H54 (cell line): ENCODE data around the gene ZNF14.
"Not testable (repeated sequence)": the region's sequence is repeated elsewhere in the genome, so short reads cannot be mapped to it uniquely, and the experiment has no call there.

Source experiments
- DNase-seq: peaks from one replicate; pipeline ENCODE4 v3.0.0; 2011; ENCODE audit warnings: low spot score, mixed read lengths; ENCODE audit not compliant: insufficient read length
- FAIRE-seq: peaks from 3 replicates; lab custom pipeline; 2011; peaks lifted over from hg19 to GRCh38; lab: Jason Lieb, UNC
- POLR2A ChIP-seq: IDR thresholded peaks from 2 replicates; pipeline ENCODE4 v1.6.1; 2011; ENCODE audit warnings: low read depth, mild to moderate bottlenecking, low read length

ZNF14 gene

DNA sequence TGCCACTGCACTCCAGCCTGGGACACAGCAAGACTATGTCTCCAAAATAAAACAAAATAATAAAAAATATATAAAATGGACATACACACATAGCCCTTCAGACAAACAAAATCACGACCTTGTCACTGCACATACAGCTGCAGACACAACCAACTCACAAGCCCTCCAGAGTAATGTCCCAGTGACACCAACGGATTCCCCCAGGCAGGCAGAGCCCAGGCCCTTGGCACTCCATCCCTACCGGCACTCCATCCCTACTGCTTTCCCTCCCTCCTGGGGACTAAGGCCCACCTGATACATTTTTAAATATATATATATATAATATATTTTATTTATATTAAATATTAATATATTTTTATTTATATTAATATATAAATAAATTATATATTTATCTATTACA is 45.8 kb downstream of the ZNF14 start:
- FAIRE-seq (no peak), DNase-seq (no peak)
- no peak for TF ChIP-seq POLR2A

DNA sequence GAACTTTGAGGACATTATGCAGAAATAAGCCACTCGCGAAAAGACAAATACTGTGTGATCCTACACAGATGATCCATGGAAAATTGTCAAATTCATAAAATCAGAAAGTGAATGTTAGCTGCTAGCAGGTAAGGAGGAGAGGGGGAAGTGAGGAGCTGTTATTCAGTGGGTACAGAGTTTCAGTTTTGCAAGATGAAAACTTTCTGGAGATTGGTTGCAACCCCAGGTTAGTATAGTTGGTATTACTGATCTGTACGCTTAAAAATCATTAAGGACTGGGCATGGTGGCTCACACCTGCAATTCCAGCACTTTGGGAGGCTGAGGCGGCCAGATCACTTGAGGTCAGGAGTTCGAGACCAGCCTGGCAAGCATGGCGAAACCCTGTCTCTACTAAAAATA is 46.3 kb downstream of the ZNF14 start:
- no peak for FAIRE-seq

DNA sequence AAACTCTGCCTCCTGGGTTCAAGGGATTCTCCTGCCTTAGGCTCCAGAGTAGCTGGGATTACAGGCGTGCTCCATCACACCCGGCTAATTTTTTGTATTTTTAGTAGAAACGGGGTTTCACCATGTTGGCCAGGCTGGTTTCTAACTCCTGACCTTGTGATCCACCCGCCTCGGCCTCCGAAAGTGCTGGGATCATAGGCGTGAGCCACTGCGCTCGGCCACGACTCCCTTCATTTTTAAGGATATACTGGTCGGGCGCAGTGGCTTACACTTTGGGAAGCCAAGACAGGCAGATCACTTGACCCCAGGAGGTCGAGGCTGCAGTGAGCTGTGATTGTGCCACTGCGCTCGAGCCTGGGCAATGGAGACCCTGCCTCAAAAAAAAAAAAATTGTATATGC is 46.8 kb downstream of the ZNF14 start:
- not testable (repeated sequence) for FAIRE-seq, DNase-seq

More for the DNA sequence above, 46.3 kb downstream of the ZNF14 start:
- DNase-seq: no peak
- TF ChIP-seq POLR2A: no peak

DNA sequence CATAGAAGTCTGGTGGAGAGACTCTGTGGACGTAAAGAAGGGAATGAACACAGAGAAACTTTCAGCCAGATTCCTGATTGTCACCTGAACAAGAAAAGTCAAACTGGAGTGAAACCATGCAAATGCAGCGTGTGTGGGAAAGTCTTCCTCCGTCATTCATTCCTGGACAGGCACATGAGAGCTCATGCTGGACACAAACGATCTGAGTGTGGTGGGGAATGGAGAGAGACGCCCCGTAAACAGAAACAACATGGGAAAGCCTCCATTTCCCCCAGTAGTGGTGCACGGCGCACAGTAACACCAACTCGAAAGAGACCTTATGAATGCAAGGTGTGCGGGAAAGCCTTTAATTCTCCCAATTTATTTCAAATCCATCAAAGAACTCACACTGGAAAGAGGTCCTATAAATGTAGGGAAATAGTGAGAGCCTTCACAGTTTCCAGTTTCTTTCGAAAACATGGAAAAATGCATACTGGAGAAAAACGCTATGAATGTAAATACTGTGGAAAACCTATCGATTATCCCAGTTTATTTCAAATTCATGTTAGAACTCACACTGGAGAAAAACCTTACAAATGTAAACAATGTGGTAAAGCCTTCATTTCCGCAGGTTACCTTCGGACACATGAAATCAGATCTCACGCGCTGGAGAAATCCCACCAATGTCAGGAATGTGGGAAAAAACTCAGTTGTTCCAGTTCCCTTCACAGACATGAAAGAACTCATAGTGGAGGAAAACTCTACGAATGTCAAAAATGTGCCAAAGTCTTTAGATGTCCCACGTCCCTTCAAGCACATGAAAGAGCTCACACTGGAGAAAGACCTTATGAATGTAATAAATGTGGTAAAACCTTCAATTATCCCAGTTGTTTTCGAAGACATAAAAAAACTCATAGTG is 53.5 kb downstream of the ZNF14 start:
- no peak for TF ChIP-seq POLR2A
- FAIRE-seq (no peak), DNase-seq (no peak)

DNA sequence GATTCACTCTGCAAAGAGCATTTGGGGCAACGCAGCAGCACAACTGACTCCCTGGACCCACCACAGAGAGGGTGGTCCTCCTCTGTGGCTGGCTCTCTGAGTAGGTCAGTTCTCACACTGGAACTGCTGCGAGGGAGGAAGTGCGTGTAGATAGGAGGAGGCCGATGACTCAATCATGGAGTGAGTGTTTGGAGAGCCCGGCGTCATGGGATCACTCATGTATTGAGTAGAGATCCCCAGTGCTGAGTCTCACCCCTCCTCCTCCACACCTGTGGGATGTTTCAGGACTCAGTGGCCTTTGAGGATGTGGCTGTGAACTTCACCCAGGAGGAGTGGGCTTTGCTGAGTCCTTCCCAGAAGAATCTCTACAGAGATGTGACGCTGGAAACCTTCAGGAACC is 55.3 kb downstream of the ZNF14 start:
- FAIRE-seq (no peak), DNase-seq (no peak)
- TF ChIP-seq POLR2A: no peak

DNA sequence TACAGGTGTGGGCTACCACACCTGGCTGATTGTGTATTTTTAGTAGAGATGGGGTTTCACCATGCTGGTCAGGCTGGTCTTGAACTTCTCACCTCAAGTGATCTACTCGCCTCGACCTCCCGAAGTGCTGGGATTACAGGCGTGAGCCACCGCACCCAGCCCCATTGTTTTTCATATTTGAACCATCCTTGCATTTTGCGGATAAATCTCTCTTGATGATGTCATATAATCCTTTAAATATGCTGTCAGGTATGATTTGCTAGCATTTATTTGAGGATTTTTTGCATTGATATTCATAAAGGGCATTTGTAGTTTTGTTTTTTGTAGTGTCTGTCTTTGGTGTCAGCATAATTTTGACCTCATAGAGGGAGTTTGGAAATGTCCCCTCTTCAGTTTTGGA is 58.6 kb downstream of the ZNF14 start:
- no peak for DNase-seq
- no peak for TF ChIP-seq POLR2A
- FAIRE-seq: no peak

DNA sequence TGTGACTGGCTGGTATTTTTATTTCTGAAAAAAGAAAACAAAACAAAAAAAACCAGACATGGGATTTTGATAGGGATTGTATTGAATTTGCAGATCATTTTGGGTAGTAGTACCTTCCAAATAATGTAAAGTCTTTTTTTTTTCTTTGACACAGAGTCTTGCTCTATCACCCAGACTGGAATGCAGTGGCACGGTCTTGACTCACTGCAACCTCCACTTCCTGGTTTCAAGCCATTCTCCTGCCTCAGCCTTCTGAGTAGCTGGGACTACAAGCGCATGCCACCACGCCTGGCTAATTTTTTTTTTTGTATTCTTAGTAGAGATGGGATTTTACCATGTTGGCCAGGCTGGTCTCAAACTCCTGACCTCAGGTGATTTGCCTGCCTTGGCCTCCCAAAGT is 60.1 kb downstream of the ZNF14 start:
- DNase-seq (no peak), FAIRE-seq (no peak)
- TF ChIP-seq POLR2A: no peak

DNA sequence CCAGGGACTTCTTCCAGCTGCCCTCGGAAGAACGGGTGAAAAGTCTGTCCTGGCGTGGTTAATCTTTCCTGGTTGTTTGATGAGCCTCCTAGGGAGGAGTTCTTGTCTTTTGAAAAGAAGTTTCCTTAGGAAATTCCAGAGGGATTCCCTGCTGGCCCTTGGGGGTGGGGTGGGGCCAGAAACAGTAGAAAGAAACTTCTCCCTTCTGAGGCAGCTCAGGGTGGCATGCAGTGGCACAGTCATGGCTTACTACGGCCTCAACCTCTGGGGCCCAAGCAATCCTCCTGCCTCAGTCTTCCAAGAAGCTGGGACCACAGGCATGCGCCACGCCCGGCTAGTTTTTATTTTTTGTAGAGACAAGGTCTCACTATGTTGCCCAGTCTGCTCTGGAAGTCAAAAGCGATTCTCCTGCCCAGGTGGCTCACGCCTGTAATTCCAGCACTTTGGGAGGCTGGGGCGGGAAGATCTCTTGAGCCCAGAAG is 62.8 kb downstream of the ZNF14 start:
- FAIRE-seq (no peak), DNase-seq (no peak)
- no peak for TF ChIP-seq POLR2A

DNA sequence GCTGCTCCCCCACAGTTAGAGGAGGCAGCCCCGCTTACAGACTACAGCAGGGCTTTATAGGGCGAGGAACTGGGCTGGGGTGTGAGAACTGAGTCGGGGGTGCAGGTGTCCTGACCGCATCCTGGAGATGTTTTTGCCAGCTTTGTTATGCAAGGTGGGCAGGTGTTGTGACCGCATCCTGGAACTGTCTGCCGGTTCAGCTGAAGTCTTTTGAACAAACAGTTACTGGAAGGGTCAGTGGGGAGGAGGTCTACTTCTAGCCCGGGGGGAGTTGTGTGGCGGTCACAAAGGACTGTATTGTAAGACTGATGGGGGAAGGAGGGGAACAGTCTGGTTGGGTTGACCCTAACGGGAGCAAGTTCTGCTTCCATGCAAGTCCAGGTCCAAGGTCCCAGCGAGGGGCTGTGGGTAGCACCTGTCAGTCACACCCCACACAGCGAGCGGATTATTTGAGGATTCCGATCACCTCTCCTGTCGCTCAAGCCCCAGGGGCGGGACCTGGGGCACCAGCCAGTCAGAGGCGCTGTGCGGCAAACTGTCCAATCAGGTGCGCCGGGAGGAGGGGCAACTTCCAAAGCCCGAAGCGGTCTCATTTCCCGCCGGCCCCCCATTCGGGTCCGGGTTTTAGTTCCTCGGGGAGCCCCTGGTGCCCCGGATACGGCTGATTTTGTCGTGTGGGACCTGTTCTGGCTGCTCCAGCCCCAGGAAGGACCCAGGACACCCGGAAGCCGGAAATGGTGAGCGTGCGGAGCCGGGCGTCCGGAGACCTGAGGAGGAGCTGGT is 64.5 kb downstream of the ZNF14 start, which contains the start of gene ZNF101:
Gene ZNF101 (plus strand): TSS at position 610 of the 783 bp plus-strand sequence. CDS start 125 bp downstream, at position 735.
- DNase-seq (peak; percentile 86), FAIRE-seq (peak; percentile 6)
- peak; percentile 56; the same call in 1 of the 2 replicates for TF ChIP-seq POLR2A

DNA sequence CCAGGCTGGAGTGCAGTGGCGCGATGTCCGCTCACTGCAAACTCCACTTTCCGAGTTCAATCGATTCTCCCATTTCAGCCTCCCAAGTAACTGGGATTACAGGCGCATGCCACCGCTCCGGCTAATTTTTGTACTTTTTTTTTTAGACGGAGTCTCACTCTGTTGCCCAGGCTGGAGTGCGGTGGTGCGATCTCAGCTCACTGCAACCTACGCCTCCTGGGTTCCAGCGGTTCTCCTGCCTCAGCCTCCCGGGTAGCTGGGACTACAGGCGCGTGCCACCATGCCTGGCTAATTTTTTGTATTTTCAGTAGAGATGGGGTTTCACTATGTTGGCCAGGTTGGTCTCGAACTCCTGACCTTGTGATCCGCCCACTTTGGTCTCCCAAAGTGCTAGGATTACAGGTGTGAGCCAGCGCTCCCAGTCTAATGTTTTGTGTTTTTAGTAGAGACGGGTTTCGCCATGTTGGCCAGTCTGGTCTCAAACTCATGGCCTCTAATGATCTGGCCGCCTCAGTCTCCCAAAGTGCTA is 67.4 kb downstream of the ZNF14 start:
- FAIRE-seq, DNase-seq: not testable (repeated sequence)

DNA sequence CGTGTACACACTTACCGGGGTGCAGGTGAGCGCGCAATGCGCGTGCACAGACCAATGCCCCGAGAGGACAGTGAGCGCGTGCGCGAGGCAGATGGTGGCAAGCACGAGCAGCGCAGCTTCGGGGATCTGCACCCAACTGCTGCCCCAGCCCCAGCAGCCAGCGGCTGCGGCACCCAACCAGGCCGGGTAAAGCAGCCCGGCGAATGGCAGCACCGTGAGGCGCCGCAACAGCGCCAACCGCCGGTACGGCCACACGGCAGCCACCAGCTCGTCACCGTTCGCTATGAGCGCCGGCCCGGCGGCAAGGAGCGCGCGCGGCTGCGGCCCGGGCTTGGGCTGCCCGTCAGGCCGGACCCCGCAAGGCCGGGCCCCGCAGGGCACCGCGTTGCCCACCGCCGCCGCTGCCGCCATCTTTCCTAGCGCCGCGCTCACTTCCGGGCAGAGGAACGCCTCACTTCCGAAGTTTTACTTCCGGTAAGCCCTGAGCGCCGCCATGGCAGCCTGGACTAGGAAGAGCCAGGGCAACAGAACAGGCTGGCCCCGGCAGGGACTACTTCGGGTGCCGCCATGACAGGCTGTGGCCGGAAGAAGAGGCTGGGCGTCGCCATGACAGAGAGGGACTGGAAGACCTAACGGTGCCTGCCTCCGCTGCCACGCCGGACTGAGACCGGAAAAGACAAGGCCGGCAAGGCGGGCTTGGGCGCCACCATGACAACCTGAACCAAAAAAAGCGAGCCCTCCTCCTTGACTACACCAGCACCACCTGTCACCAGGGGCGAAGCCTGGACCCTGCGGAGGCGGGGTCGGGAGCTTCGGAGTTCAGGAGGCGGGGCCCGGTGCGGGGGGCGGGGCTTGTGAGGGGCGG is 69.4 kb downstream of the ZNF14 start, which contains the start of gene ATP13A1:
Gene ATP13A1 (minus strand): TSS at position 421 of the 865 bp plus-strand sequence. CDS start 10 bp downstream, at position 411.
- peak; percentile 83 for DNase-seq
- FAIRE-seq: no peak
- peak; percentile 76 for TF ChIP-seq POLR2A

DNA sequence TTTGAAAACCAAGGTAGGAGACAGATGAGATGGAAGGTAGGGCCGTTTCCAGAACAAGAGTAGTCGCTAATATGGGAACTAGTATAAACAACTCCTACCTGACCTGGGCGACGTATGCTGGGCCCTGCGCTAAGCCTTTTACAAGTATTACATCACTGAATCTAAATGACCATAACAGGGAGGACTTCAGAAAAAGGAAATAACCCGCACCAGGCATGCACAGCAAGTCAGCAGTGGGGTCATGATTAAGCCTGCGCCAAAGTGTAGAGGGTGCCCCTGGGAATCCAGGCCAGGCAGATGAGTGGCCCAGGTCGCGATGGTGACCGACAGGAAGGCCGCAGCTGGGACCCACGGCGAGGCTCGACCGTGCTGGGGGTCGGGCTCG is 70.0 kb downstream of the ZNF14 start:
- FAIRE-seq (no peak), DNase-seq (no peak)

DNA sequence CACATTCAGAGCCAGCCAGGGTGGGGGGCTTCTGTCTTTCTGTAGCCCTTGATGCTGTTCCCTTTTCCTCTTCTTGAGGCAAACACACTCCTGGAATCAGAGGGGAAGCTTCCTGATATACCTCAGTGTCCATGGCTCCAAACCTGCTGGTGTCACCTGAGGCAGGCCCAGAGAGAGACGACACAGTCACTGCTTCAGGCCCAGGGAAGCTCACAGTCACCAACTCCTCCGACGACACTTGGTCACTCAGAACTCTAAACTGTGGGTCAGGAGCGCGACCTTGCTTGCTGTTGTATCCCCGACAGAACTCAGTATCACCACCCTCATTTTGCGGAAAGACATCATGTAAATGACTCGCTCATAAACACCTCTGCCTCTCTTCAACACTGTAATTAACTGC is 70.6 kb downstream of the ZNF14 start:
- DNase-seq: no peak
- TF ChIP-seq POLR2A: no peak
- no peak for FAIRE-seq

More for the DNA sequence above, 70.0 kb downstream of the ZNF14 start:
- no peak for TF ChIP-seq POLR2A
